ENCODE measurements around the gene VPS72. TPM values are rescaled to one million over a fixed set of nuclear protein-coding genes. Genes with fewer than 3 reads are reported as not detected.

VPS72 gene
- total and polyA plus RNA-seq, 9 of the 15 experiments (the other 6 are each of a cell fraction or from before 2014, with no cell fraction given) = 7.2 to 131 (median 75.7) TPM

DNA sequence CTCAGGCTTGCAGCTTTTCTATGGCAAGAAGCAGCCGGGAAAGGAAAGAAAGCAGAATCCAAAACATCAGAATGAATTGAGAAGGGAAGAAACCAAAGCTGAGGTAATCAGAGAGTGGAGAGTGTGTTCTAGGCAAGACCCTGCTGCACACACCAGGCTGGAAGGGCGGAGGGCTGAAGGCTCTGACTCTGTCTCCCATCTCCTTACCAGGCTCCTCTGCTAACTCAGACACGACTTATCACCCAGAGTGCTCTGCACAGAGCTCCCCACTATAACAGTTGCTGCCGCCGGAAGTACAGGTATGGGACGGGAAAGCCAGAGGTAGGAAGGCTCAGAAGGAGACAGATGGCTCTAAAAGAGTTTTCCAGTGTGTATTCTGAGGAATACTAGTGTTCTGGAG is 22.9 kb downstream of the VPS72 start:
- Histone ChIP-seq H3K27me3 (ENCODE audit: control insufficient read depth in 2 of 2, insufficient read depth in 2 of 2, low read length in 2 of 2) (no peaks in the 10 kb centered on the region), H3K9ac (ENCODE audit: insufficient read depth in 1 of 2, low read depth in 2 of 2, low read length in 2 of 2) (peak overlapping the region; percentile 87 to 92; a peak in 2 of 4 replicates), H3K9me3 (replicated peaks; ENCODE audit: control insufficient read depth, insufficient read depth, low read depth, low read length) (no peaks in the 10 kb centered on the region), H3K27ac (ENCODE audit: extremely low read depth, low read depth, low read length) (no peak overlapping the region; the same call in 2 of the 3 replicates), H3K4me2 (ENCODE audit: insufficient read depth, low read length) (peak overlapping the region; percentile 96), H3K79me2 (ENCODE audit: control insufficient read depth, insufficient read depth, low read length) (peaks cover 31% of the 10 kb centered on the region), H3K36me3 (ENCODE audit: control insufficient read depth, insufficient read depth, low read length) (peaks cover 28% of the 10 kb centered on the region; the same call in 2 of the 3 replicates), H4K20me1 (replicated peaks; ENCODE audit: control insufficient read depth, insufficient read depth, low read length) (no peaks in the 10 kb centered on the region), H2AFZ (ENCODE audit: low read depth, low read length) (0 out of 2 replicates have a peak overlapping the region, but pooled peaks have one; percentile 94), H3K4me1 (replicated peaks in 1 of 2; ENCODE audit: control insufficient read depth in 2 of 2, insufficient read depth in 2 of 2, low read length in 2 of 2) (peaks cover 10 to 16% of the 10 kb centered on the region in 2 experiments; a peak in 4 of 5 replicates), H3K4me3 (peak overlapping the region; percentile 64), H3K9me1 (ENCODE audit: control insufficient read depth, insufficient read depth, low read length) (no peaks in the 10 kb centered on the region)
- DNase-seq (ENCODE audit: extremely low read depth in 1 of 4, low spot score in 3 of 4) (no peak), FAIRE-seq (no peak), ATAC-seq (no peak)
- intact Hi-C loops (cut with micrococcal nuclease) (no loop called here), in situ Hi-C loops (cut with MboI) (no loop called here)
- ChIA-PET CTCF (ENCODE audit: low intra/inter-chr PET ratio) (no interaction called here), POLR2A (interaction anchor here (1.2 to 1.7 kb wide), 2 partner anchors 9 to 23 kb away, joined by 3 to 5 read pairs; partner anchors contain the start of genes TMOD4 and VPS72)
- 35% methylated on average over 6 of the region's 6 CpGs for WGBS (ENCODE audit: insufficient coverage, low coverage, missing lambda C conversion rate)
- BruUV-seq (replicated peaks) = no TSS peak
- TF ChIP-seq MCM2 (IDR thresholded peaks at IDR 0.05; ENCODE audit: low read depth) (no peak), HMG20A (CRISPR knock-in tag; conservative IDR thresholded peaks at IDR 0.05) (no peak), ELF4 (CRISPR knock-in tag; IDR thresholded peaks at IDR 0.05) (no peak), BACH1 (tag; IDR thresholded peaks at IDR 0.05) (no peak), EWSR1 (IDR thresholded peaks at IDR 0.05; ENCODE audit: borderline replicate concordance, low read depth, partially characterized antibody) (no peak), NBN (IDR thresholded peaks at IDR 0.05; ENCODE audit: low read depth) (no peak), DNMT1 (IDR thresholded peaks at IDR 0.05) (no peak), MYNN (IDR thresholded peaks at IDR 0.05) (no peak), MYNN (CRISPR knock-in tag; IDR thresholded peaks at IDR 0.05) (no peak), ZNF143 (CRISPR knock-in tag; IDR thresholded peaks at IDR 0.05) (no peak), JUN (IDR thresholded peaks at IDR 0.05; ENCODE audit: borderline replicate concordance, low read depth, low read length) (no peak), JUN (CRISPR knock-in tag; IDR thresholded peaks at IDR 0.05; ENCODE audit: borderline replicate concordance) (no peak), BMI1 (IDR thresholded peaks at IDR 0.05; ENCODE audit: low read length) (no peak), SRSF3 (IDR thresholded peaks at IDR 0.05; ENCODE audit: insufficient read depth, low read length) (no peak)
- TF ChIP-seq, protein P1, sequence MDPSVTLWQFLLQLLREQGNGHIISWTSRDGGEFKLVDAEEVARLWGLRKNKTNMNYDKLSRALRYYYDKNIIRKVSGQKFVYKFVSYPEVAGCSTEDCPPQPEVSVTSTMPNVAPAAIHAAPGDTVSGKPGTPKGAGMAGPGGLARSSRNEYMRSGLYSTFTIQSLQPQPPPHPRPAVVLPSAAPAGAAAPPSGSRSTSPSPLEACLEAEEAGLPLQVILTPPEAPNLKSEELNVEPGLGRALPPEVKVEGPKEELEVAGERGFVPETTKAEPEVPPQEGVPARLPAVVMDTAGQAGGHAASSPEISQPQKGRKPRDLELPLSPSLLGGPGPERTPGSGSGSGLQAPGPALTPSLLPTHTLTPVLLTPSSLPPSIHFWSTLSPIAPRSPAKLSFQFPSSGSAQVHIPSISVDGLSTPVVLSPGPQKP (CRISPR knock-in tag; IDR thresholded peaks at IDR 0.05) = no peak
- TF ChIP-seq, protein P2, sequence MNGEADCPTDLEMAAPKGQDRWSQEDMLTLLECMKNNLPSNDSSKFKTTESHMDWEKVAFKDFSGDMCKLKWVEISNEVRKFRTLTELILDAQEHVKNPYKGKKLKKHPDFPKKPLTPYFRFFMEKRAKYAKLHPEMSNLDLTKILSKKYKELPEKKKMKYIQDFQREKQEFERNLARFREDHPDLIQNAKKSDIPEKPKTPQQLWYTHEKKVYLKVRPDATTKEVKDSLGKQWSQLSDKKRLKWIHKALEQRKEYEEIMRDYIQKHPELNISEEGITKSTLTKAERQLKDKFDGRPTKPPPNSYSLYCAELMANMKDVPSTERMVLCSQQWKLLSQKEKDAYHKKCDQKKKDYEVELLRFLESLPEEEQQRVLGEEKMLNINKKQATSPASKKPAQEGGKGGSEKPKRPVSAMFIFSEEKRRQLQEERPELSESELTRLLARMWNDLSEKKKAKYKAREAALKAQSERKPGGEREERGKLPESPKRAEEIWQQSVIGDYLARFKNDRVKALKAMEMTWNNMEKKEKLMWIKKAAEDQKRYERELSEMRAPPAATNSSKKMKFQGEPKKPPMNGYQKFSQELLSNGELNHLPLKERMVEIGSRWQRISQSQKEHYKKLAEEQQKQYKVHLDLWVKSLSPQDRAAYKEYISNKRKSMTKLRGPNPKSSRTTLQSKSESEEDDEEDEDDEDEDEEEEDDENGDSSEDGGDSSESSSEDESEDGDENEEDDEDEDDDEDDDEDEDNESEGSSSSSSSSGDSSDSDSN (IDR thresholded peaks at IDR 0.05; ENCODE audit: borderline replicate concordance in 1 of 2, low read depth in 2 of 2, low read length in 2 of 2) = no peak
- TF ChIP-seq, protein P3, sequence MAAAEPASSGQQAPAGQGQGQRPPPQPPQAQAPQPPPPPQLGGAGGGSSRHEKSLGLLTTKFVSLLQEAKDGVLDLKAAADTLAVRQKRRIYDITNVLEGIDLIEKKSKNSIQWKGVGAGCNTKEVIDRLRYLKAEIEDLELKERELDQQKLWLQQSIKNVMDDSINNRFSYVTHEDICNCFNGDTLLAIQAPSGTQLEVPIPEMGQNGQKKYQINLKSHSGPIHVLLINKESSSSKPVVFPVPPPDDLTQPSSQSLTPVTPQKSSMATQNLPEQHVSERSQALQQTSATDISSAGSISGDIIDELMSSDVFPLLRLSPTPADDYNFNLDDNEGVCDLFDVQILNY (CRISPR knock-in tag; IDR thresholded peaks at IDR 0.05) = no peak
- TF ChIP-seq, protein P4, sequence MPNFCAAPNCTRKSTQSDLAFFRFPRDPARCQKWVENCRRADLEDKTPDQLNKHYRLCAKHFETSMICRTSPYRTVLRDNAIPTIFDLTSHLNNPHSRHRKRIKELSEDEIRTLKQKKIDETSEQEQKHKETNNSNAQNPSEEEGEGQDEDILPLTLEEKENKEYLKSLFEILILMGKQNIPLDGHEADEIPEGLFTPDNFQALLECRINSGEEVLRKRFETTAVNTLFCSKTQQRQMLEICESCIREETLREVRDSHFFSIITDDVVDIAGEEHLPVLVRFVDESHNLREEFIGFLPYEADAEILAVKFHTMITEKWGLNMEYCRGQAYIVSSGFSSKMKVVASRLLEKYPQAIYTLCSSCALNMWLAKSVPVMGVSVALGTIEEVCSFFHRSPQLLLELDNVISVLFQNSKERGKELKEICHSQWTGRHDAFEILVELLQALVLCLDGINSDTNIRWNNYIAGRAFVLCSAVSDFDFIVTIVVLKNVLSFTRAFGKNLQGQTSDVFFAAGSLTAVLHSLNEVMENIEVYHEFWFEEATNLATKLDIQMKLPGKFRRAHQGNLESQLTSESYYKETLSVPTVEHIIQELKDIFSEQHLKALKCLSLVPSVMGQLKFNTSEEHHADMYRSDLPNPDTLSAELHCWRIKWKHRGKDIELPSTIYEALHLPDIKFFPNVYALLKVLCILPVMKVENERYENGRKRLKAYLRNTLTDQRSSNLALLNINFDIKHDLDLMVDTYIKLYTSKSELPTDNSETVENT (CRISPR knock-in tag; IDR thresholded peaks at IDR 0.05) = no peak

Data from K562 (cell line).